Mucosa of descending colon (tissue), 3 donors: ENCODE measurements around the gene MIEN1. TPM values are rescaled to one million over a fixed set of nuclear protein-coding genes. Genes with fewer than 3 reads are reported as not detected.
"Not testable (repeated sequence)": the region's sequence is repeated elsewhere in the genome, so short reads cannot be mapped to it uniquely, and the experiment has no call there.

Source experiments
- ATAC-seq: fragments of 200-7000 bp; cut with Tn5 transposase; one replicate; pipeline ENCODE4 v1.9.1; 2020; ENCODE audit warnings: mild to moderate bottlenecking, moderate library complexity
- DNase-seq, 3 donors: peaks; one replicate each; pipeline ENCODE4 v3.0.0-alpha.2; 2020
- H3K36me3 ChIP-seq: fragments of 200-600 bp; one replicate; pipeline ENCODE4 v1.8.0; 2021; ENCODE audit warnings: low read depth, mild to moderate bottlenecking
- H3K4me1 ChIP-seq: fragments of 200-600 bp; one replicate; pipeline ENCODE4 v1.8.0; 2021; ENCODE audit warnings: low read depth, mild to moderate bottlenecking
- H3K4me3 ChIP-seq: fragments of 200-600 bp; one replicate; pipeline ENCODE4 v1.8.0; 2021; ENCODE audit warnings: mild to moderate bottlenecking
- H3K9me3 ChIP-seq: fragments of 200-600 bp; one replicate; pipeline ENCODE4 v1.8.0; 2021; ENCODE audit warnings: mild to moderate bottlenecking
- intact Hi-C, 2 donors: fragments of 100-400 bp; cut with DNase I in 1 of 2; cut with micrococcal nuclease in 1 of 2; formaldehyde crosslinking; loops; one replicate each; pipeline versions ENCODE4 v1.11.0 to v1.11.1; 2022; cut with DNase I, micrococcal nuclease
- total RNA-seq, 3 donors: library from RNA; stranded (reverse); fragmentation: NEBNext Ultra II Directional in 2 of 3; extraction: Animal tissue kit (Norgen Biotek cat#: 25700) in 2 of 3; gene quantifications; one replicate each; pipeline versions ENCODE4 v1.2.1 to v1.2.4, GENCODE V29; 2021 to 2023
- TF ChIP-seq, protein P1 (sequence below): fragments of 200-600 bp; IDR thresholded peaks from one replicate; pipeline ENCODE4 v1.8.0; 2022; ENCODE audit warnings: antibody characterized with exemption, mild to moderate bottlenecking
- donor health status: DM: no; HTN: no; CAD: no; lungs with moderate emphysema.
- donor health status: DM: no; HTN: no; CAD: no.
- donor health status: DM: no; HTN: yes; CAD: no.

The MIEN1 gene
- total RNA-seq, 3 donors from 2014 or later = 63.2 to 84.3 (median 67.1) TPM

DNA sequence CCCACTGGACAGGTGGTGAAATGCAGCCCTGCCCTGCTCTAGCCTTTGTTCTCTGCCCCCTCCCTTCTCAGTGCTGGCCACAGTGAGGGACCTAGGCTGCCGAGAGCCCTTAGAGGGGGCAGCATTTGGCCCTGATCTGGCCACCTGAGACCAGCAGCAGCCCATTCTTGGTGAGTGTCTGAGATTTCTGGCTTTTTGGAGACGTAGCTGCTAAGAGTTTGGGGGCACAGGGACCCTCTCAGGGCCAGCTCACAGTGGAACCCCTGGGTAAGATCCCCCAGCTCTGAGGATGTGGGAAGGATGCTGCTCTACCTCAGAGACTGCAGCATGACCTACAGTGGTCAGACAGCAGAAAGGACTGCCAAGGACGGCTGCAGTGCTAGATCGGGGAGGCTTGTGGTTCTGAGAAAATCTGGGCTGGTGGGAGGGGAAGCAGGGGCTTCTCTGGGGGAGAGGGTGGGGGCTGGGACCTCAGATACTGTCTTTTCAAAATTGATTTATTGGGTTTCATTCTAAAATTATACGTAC, 20.7 kb upstream of the MIEN1 start:
- ATAC-seq (no peak), DNase-seq (no peak)
- Histone ChIP-seq H3K36me3 (no peaks in the 10 kb centered on the region), H3K4me3 (no peak overlapping the region), H3K4me1 (peaks cover 15% of the 10 kb centered on the region), H3K9me3 (no peaks in the 10 kb centered on the region)
- TF ChIP-seq, protein P1, sequence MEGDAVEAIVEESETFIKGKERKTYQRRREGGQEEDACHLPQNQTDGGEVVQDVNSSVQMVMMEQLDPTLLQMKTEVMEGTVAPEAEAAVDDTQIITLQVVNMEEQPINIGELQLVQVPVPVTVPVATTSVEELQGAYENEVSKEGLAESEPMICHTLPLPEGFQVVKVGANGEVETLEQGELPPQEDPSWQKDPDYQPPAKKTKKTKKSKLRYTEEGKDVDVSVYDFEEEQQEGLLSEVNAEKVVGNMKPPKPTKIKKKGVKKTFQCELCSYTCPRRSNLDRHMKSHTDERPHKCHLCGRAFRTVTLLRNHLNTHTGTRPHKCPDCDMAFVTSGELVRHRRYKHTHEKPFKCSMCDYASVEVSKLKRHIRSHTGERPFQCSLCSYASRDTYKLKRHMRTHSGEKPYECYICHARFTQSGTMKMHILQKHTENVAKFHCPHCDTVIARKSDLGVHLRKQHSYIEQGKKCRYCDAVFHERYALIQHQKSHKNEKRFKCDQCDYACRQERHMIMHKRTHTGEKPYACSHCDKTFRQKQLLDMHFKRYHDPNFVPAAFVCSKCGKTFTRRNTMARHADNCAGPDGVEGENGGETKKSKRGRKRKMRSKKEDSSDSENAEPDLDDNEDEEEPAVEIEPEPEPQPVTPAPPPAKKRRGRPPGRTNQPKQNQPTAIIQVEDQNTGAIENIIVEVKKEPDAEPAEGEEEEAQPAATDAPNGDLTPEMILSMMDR = no peak
- intact Hi-C loops = loop anchor here in 1 of 2 donors (10.0 kb wide), 1 partner anchor 126 kb away; the partner anchor contains the start of gene PPP1R1B

DNA sequence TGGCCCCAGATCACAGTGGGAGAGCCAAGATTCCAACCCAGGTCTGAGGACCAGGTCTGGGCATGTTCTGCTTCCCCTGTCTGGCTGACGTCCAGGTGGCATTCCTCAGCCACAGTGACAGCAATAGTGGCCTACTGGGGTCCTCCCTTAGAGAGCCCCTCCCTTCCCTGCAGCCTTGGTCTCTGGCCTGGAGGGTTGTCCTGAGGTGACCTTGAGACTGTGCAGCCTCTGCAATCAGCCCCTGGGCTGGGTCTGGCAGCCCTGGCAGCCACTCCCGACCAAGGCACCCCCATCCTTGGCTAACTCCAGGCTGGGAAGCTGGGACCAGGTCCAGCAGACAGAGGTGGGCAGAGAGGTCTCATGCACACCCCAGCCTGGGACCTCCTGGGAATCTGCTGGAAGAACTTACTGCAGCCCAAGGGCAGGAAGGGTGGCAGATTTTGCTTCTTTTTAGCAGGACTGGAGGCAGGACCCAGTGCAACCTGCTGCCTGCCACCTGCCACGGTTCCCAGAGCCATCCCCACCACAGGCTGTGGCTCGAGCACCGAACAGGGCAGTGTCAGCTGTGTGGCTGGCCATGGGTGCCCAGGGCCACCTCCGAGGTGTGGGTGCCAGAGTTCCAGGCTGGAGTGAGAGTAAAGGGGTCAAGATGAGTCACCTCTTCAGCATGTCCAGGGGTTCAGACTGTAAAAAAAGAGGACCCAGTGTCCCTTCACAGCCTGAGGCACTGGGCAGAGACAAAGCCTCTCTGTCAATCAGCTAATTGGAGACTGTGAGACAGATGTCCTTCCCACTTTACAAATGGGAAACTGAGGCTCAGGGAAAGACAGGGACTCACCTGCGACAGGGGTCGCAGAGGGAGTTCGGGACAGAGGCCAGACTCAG, 20.0 kb upstream of the MIEN1 start:
- TF ChIP-seq, protein P1 = no peak
- intact Hi-C loops = loop anchor here in 1 of 2 donors (10.0 kb wide), 1 partner anchor 126 kb away; the partner anchor contains the start of gene PPP1R1B
- Histone ChIP-seq H3K4me3 (no peak overlapping the region), H3K4me1 (peaks cover 15% of the 10 kb centered on the region), H3K9me3 (no peaks in the 10 kb centered on the region), H3K36me3 (no peaks in the 10 kb centered on the region)
- ATAC-seq (no peak), DNase-seq (no peak)

DNA sequence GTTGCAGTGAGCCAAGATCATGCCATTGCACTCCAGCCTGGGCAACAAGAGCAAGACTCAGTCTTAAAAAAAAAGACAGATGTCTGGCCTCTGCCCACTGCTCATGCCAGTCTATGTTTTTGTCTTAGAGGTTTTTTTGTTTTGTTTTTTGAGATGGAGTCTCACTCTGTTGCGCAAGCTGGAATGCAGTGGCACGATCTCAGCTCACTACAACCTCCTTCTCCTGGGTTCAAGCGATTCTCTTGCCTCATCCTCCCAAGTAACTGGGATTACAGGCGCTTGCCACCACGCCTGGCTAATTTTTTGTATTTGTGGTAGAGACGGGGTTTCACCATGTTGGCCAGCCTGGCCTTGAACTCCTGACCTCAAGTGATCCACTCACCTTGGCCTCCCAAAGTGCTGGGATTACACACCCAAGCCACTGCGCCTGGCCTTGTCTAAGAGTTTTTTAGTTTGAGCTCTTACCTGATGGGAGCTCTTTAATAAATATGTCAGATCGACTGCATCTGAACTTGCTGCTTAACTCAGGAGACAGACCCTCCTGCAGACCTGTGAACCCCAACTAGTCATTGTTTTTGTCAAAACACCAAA, 18.2 kb upstream of the MIEN1 start:
- intact Hi-C loops, H3K4me3 ChIP-seq, ATAC-seq, H3K36me3 ChIP-seq, H3K9me3 ChIP-seq, DNase-seq: not testable (repeated sequence)
- H3K4me1 ChIP-seq = peaks cover 10% of the 10 kb centered on the region

DNA sequence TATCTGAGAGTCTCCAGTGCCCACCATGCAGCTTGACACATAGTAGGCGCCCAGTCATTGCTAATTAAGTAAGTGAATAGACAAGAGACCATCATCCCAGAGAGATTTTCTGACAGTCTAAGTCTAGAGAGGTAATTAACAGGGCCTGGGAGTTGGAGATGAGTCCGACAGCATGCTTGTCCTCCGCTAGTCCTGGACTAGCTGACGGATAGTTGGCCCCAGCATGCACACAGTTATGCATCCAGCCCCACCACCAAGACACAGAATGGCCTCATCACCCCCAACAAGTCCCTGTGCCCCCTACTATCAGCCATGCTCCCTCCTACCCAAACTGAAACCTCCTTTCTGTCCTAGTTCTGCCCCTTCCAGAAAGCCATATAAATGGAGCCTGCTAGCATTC, 17.4 kb upstream of the MIEN1 start:
- Histone ChIP-seq H3K9me3 (no peaks in the 10 kb centered on the region), H3K4me3 (no peak overlapping the region), H3K36me3 (no peaks in the 10 kb centered on the region), H3K4me1 (peaks cover 4% of the 10 kb centered on the region)
- TF ChIP-seq, protein P1 = no peak
- no peak for DNase-seq
- intact Hi-C loops = no loop called here
- ATAC-seq = no peak

DNA sequence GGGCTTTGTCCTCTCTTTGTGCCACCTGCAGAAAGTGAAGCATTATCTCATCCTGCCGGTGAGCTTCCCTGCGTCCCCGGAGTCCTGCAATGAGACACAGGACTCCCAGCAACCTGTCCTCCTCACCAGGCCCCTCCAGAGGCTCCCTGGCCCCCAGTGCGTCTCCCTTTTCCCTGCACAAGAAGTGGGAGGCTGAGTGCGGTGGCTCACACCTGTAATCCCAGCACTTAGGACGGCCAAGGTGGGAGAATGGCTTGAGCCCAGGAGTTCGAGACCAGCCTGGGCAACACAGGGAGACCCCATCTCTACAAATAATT, 15.8 kb upstream of the MIEN1 start:
- TF ChIP-seq, protein P1 = no peak
- Histone ChIP-seq H3K4me3 (no peak overlapping the region), H3K4me1 (peaks cover 4% of the 10 kb centered on the region), H3K36me3 (no peaks in the 10 kb centered on the region), H3K9me3 (no peaks in the 10 kb centered on the region)
- intact Hi-C loops = no loop called here
- ATAC-seq (no peak), DNase-seq (no peak)
